ENCODE results near the gene FGFR2.

Gene FGFR2

DNA sequence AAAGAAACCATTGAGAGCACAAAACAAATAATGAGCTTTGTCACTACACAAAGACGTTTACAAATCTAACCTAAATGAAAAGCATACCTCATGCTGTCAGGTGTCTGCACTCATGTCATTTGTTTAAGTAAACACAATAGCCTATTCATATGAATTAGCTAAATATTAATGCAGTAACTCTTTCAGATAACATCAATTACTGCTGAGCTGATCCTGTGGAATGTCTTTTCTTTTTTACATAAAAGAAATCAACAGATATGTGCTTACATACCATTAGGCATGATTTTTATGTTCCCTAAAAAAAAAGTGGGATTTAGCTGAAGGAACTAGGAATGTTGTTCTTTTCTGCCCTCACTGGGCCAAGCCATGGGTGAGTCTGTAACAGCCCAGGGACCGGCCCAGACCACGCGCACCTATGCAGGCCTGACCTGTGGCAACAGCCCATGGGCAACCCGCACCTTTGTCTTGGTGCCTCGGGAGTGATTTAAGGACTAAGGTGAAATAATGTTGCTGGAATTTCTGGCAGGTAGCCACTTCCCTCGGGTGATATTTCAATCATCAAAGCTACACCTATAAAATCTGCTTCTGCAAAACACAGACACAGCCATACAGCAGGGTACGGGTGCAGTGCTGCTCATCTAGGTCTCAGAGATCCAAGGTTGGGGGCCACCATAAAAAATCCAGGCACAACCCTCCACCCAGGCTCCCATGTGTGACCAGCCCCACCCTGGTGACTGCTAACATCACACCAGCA is 44.6 kb downstream of the FGFR2 start:
- TF ChIP-seq, protein P1, sequence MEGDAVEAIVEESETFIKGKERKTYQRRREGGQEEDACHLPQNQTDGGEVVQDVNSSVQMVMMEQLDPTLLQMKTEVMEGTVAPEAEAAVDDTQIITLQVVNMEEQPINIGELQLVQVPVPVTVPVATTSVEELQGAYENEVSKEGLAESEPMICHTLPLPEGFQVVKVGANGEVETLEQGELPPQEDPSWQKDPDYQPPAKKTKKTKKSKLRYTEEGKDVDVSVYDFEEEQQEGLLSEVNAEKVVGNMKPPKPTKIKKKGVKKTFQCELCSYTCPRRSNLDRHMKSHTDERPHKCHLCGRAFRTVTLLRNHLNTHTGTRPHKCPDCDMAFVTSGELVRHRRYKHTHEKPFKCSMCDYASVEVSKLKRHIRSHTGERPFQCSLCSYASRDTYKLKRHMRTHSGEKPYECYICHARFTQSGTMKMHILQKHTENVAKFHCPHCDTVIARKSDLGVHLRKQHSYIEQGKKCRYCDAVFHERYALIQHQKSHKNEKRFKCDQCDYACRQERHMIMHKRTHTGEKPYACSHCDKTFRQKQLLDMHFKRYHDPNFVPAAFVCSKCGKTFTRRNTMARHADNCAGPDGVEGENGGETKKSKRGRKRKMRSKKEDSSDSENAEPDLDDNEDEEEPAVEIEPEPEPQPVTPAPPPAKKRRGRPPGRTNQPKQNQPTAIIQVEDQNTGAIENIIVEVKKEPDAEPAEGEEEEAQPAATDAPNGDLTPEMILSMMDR (conservative IDR thresholded peaks at IDR 0.05; ENCODE audit: control insufficient read depth, insufficient read depth, low read depth, low read length) = no peak
- H3K4me3 ChIP-seq (ENCODE audit: control insufficient read depth, low read depth, low read length) = no peak overlapping the region
- no peak for DNase-seq (ENCODE audit: low read depth)

DNA sequence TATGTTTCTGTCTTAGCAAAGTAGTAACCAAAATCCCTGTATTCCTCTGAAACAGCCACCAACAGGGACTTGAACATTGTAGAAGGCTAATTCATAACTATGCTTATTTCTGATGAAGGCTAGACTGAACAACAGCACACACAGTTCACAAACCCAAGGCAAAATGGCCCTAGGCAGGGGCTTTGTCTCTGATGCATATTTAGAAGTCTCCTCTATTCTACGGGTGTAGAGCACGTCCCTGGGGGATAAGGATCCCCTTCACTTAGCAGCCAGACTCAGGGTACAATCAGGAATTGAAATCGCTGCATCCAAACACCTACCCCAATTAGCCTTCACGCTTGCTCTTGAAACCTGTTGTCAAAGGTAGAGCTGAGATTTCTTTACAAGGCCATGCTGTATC is 45.5 kb downstream of the FGFR2 start:
- TF ChIP-seq, protein P1 (conservative IDR thresholded peaks at IDR 0.05; ENCODE audit: control insufficient read depth, insufficient read depth, low read depth, low read length) = no peak
- DNase-seq (ENCODE audit: low read depth) = no peak
- H3K4me3 ChIP-seq (ENCODE audit: control insufficient read depth, low read depth, low read length) = no peak overlapping the region

DNA sequence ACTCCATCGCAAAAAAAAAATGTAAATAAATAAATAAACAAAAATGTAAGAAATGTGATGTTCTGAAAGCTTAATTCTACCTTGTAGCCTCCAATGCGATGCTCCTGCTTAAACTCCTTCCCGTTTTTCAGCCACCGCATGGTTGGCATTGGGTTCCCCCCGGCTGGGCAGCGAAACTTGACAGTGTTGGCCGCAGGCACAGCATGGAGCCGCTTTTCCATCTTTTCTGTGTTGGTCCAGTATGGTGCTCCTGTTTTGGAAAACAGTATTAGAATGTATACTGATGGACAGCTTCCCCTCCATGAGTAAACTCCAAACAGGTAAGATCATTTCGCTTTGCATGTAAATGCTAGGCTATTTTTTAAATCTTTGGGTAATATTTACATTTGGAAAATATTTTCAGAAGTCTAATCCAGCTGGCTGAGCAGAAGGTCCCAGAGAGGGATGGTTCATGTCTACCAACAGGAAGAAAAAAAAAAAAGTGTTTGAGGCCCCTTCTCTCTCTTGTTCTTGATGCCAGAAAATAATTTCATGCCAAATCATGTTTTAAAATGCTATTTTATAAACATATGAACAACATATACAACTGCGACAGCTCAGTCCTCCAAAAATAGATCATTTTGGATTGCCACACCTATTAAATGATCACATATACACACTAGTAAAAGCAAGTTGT is 46.9 kb downstream of the FGFR2 start:
- H3K4me3 ChIP-seq (ENCODE audit: control insufficient read depth, low read depth, low read length) = no peak overlapping the region
- no peak for DNase-seq (ENCODE audit: low read depth)
- TF ChIP-seq, protein P1 (conservative IDR thresholded peaks at IDR 0.05; ENCODE audit: control insufficient read depth, insufficient read depth, low read depth, low read length) = no peak

DNA sequence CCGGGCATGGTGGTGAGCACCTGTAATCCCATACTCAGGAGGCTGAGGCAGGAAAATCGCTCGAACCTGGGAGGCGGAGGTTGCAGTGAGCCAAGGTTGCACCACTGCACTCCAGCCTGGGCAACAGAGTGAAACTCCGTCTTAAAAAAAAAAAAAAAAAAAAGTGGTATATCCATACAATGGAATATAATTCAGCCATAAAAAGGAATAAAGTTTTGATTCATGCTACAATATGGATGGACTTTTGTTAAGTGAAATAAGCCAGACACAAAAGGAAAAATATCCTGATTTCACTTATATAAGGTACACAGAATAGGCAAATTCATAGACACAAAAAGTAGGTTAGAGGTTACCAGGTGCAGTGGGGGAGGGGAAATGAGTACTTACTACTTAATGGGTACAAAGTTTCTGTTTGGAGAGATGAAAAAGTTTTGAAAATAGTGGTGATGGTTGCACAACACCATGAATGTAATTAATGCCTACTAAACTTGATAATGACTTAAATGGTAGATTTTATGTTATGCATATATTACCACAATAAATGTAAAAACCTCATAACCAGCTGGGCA is 53.9 kb downstream of the FGFR2 start:
- no peak overlapping the region for H3K4me3 ChIP-seq (ENCODE audit: control insufficient read depth, low read depth, low read length)
- DNase-seq (ENCODE audit: low read depth) = no peak
- TF ChIP-seq, protein P1 (conservative IDR thresholded peaks at IDR 0.05; ENCODE audit: control insufficient read depth, insufficient read depth, low read depth, low read length) = no peak

DNA sequence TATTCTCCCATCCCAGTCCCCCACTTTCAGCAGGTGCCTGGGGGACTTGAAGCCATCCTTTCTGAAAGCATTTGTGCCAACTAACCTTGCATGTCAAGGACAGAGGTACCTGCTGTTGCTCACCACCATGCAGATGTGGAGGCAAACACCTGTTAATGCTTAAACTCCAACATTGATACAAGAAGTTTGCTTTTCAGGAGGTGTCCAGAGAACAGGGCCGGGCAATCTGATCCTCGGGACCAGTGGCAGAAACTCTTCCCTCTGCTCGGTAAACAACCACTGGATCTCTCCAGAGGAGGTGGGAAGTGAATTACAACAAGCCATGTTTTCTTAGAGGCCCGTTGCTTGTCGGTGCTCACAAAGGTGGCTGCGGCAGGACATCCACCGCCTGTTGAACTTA is 54.7 kb downstream of the FGFR2 start:
- DNase-seq (ENCODE audit: low read depth) = no peak
- H3K4me3 ChIP-seq (ENCODE audit: control insufficient read depth, low read depth, low read length) = no peak overlapping the region
- TF ChIP-seq, protein P1 (conservative IDR thresholded peaks at IDR 0.05; ENCODE audit: control insufficient read depth, insufficient read depth, low read depth, low read length) = no peak

DNA sequence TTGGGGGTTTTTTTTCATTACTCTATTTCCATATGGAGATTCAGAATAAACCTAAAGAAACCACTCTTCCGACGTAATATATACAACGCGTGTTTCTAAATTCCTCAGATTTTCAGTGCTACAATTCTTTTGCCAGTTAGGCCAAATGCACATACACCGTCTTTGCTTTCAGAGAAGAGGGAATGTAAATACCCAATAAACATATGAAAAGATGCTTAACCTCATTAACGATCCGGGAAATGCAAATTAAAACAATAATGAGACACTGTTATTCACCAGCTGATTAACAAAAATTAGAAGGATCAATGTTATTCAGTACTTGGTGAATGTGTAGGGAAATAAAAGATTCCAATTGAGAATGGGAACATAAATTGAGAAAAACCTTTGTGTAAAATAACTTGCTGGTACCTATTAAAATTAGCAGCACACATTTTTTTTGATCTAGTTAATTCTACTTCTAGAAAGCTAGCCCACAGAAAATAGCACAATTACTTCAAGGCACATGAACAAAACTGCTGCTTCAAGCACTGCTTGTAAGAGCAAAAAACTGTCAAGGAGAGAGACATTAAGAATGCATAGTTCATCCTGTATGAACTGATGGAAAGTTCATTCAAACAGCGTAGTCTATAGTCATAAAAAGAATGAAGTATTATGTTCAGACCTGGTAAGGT is 56.7 kb downstream of the FGFR2 start:
- no peak for DNase-seq (ENCODE audit: low read depth)
- no peak overlapping the region for H3K4me3 ChIP-seq (ENCODE audit: control insufficient read depth, low read depth, low read length)
- TF ChIP-seq, protein P1 (conservative IDR thresholded peaks at IDR 0.05; ENCODE audit: control insufficient read depth, insufficient read depth, low read depth, low read length) = no peak

All from fibroblast of mammary gland (primary cell).